Measurements from ENCODE around the gene TBC1D22A. TPM values are rescaled to one million over a fixed set of nuclear protein-coding genes. Genes with fewer than 3 reads are reported as not detected.
A peak's percentile ranks its signal among the peaks of the same experiment; 100 is the strongest.

TBC1D22A gene
- total RNA-seq, 2 donors from 2014 or later = 21.5 to 23.1 TPM

GRCh38 chr22:47091921-47092700 is 329.7 kb downstream of the TBC1D22A start:
- Histone ChIP-seq H3K9me3 (no peaks in the 10 kb centered on the region), H3K27me3 (no peaks in the 10 kb centered on the region), H3K27ac (no peak overlapping the region), H3K36me3 (replicated peaks in 1 of 2; ENCODE audit: insufficient read depth in 1 of 2, low read depth in 2 of 2) (no peaks in the 10 kb centered on the region), H3K4me3 (no peak overlapping the region), H3K4me1 (peaks cover 39% of the 10 kb centered on the region)
- TF ChIP-seq POLR2A (IDR thresholded peaks at IDR 0.05) (no peak), CTCF (IDR thresholded peaks at IDR 0.05) (no peak)
- 96 to 98% methylated on average over 16 of the region's 16 CpGs for WGBS, 2 donors
- DNase-seq (no peak), ATAC-seq (no peak)
- intact Hi-C loops (cut with DNase I) = no loop called here

- H3K4me3 ChIP-seq = no peak overlapping the region
- no peaks in the 10 kb centered on the region for H3K36me3 ChIP-seq (replicated peaks in 1 of 2; ENCODE audit: insufficient read depth in 1 of 2, low read depth in 2 of 2)
- intact Hi-C loops (cut with DNase I) = no loop called here
- no peak overlapping the region for H3K27ac ChIP-seq
- WGBS, 2 donors = 88 to 93% methylated on average over 9 of the region's 9 CpGs
- no peaks in the 10 kb centered on the region for H3K9me3 ChIP-seq
- H3K27me3 ChIP-seq = no peaks in the 10 kb centered on the region
- H3K4me1 ChIP-seq = peaks cover 39% of the 10 kb centered on the region
- DNase-seq (no peak), ATAC-seq (no peak)
- TF ChIP-seq POLR2A (IDR thresholded peaks at IDR 0.05) (no peak), CTCF (IDR thresholded peaks at IDR 0.05) (no peak)
Measured at GRCh38 chr22:47092896-47093311, 330.5 kb downstream of the TBC1D22A start.

- Histone ChIP-seq H3K4me1 (peaks cover 39% of the 10 kb centered on the region), H3K36me3 (replicated peaks in 1 of 2; ENCODE audit: insufficient read depth in 1 of 2, low read depth in 2 of 2) (no peaks in the 10 kb centered on the region), H3K27me3 (no peaks in the 10 kb centered on the region), H3K9me3 (no peaks in the 10 kb centered on the region), H3K27ac (no peak overlapping the region), H3K4me3 (no peak overlapping the region)
- 99% methylated on average over 4 of the region's 4 CpGs for WGBS, 2 donors
- intact Hi-C loops (cut with DNase I) = no loop called here
- DNase-seq (no peak), ATAC-seq (no peak)
- TF ChIP-seq CTCF (IDR thresholded peaks at IDR 0.05) (no peak), POLR2A (IDR thresholded peaks at IDR 0.05) (no peak)
Measured at GRCh38 chr22:47093720-47094119, 331.3 kb downstream of the TBC1D22A start.

GRCh38 chr22:47094861-47095330 is 332.4 kb downstream of the TBC1D22A start:
- intact Hi-C loops (cut with DNase I) = no loop called here
- TF ChIP-seq POLR2A (IDR thresholded peaks at IDR 0.05) (no peak), CTCF (IDR thresholded peaks at IDR 0.05) (no peak)
- WGBS, 2 donors = 75 to 77% methylated on average over 8 of the region's 8 CpGs

More at GRCh38 chr22:47094861-47095330, 332.4 kb downstream of the TBC1D22A start:
- Histone ChIP-seq H3K36me3 (replicated peaks in 1 of 2; ENCODE audit: insufficient read depth in 1 of 2, low read depth in 2 of 2) (no peaks in the 10 kb centered on the region), H3K27me3 (no peaks in the 10 kb centered on the region), H3K4me1 (peaks cover 31% of the 10 kb centered on the region), H3K9me3 (no peaks in the 10 kb centered on the region), H3K27ac (no peak overlapping the region), H3K4me3 (no peak overlapping the region)
- no peak for DNase-seq
- ATAC-seq = peak; percentile 27
